WI38 (cell line): ENCODE data around the gene BDKRB2.
A peak's percentile ranks its signal among the peaks of the same experiment; 100 is the strongest.

Experiments used
- H3K4me3 ChIP-seq: 2 replicates; pipeline ENCODE4 v1.5.1; 2011; ENCODE audit warnings: low read depth, mild to moderate bottlenecking, control low read depth, low read length
- CTCF ChIP-seq: IDR thresholded peaks from 2 replicates; pipeline ENCODE4 v1.5.1; 2012; ENCODE audit warnings: low read depth, mild to moderate bottlenecking, control low read depth, low read length

The BDKRB2 gene

GRCh38 chr14:96201965-96202364, 2.7 kb upstream of the BDKRB2 start:
- H3K4me3 ChIP-seq: no peak overlapping the region

GRCh38 chr14:96202441-96203094, 2.1 kb upstream of the BDKRB2 start:
- TF ChIP-seq CTCF: no peak
- no peak overlapping the region for H3K4me3 ChIP-seq

More at GRCh38 chr14:96201965-96202364, 2.7 kb upstream of the BDKRB2 start:
- no peak for TF ChIP-seq CTCF

- no peak for TF ChIP-seq CTCF
- no peak overlapping the region for H3K4me3 ChIP-seq
Observed at GRCh38 chr14:96203116-96203515, 1.5 kb upstream of the BDKRB2 start.

- H3K4me3 ChIP-seq: no peak overlapping the region
- TF ChIP-seq CTCF: no peak
Observed at GRCh38 chr14:96203635-96204034, 1.0 kb upstream of the BDKRB2 start.

GRCh38 chr14:96205059-96205977, 679 bp downstream of the BDKRB2 start:
- no peak for TF ChIP-seq CTCF
- peak overlapping the region; percentile 95 for H3K4me3 ChIP-seq

- TF ChIP-seq CTCF: no peak
- peak overlapping the region; percentile 95 for H3K4me3 ChIP-seq
Observed at GRCh38 chr14:96205978-96206360, 1.3 kb downstream of the BDKRB2 start.

- H3K4me3 ChIP-seq: peak overlapping the region; percentile 95
- no peak for TF ChIP-seq CTCF
Observed at GRCh38 chr14:96206461-96206860, 1.8 kb downstream of the BDKRB2 start.
